GM10266 (cell line): Measurements from ENCODE around the gene TNFRSF18.

Experiments used
- DNase-seq: peaks from one replicate; pipeline ENCODE4 v3.0.0; 2012; ENCODE audit errors: extremely low spot score
- CTCF ChIP-seq: IDR thresholded peaks from 2 replicates; pipeline ENCODE4 v1.5.1; 2012; ENCODE audit warnings: mild to moderate bottlenecking, low read depth; ENCODE audit not compliant: control insufficient read depth, insufficient read depth; ENCODE audit errors: missing control alignments

TNFRSF18 gene

GRCh38 chr1:1212780-1213344, 6.5 kb upstream of the TNFRSF18 start:
- DNase-seq, result peak; percentile 80
- TF ChIP-seq CTCF, result no peak

GRCh38 chr1:1211541-1212441, 5.4 kb upstream of the TNFRSF18 start:
- no peak for TF ChIP-seq CTCF
- DNase-seq, result no peak

DNA sequence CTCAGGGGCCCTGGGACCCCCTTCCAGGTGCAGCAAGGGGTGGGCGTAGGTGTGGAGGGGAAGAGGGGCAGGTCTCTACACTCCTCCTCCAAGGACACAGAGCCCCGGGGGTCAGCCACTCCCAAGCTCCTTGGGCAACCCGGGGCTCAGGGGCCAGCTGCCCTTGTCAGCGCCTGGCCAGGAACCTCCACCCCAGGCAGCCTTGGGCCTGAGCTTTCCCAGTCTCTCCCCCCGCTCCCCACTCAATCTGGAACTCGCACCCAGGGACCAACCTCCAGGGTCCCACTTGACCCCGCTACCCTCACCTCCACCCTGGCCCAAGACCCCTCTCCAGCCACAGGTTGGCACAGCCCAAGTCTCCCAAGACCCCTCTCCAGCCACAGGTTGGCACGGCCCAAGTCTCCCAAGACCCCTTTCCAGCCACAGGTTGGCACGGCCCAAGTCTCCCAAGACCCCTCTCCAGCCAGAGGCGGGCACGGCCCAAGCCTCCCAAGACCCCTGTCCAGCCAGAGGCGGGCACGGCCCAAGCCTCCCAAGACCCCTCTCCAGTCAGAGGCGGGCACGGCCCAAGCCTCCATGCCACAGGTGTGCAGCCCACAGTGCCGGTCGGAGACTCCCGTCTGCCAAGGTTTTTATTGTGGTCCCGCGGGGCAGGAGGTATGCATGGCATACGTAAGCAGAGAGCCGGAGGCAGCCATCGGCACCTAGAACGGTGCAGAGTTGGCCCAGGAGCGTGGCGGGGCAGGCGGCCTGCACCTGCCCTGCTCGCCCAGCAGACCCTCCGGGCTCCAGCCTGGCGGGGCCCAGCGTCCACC, 4.5 kb upstream of the TNFRSF18 start:
- no peak for DNase-seq
- TF ChIP-seq CTCF, result no peak

GRCh38 chr1:1208713-1209433, 2.5 kb upstream of the TNFRSF18 start:
- TF ChIP-seq CTCF, result no peak
- DNase-seq, result no peak

- DNase-seq, result no peak
- TF ChIP-seq CTCF, result no peak
These were observed 1.1 kb upstream of the TNFRSF18 start for GRCh38 chr1:1207571-1207892.

DNA sequence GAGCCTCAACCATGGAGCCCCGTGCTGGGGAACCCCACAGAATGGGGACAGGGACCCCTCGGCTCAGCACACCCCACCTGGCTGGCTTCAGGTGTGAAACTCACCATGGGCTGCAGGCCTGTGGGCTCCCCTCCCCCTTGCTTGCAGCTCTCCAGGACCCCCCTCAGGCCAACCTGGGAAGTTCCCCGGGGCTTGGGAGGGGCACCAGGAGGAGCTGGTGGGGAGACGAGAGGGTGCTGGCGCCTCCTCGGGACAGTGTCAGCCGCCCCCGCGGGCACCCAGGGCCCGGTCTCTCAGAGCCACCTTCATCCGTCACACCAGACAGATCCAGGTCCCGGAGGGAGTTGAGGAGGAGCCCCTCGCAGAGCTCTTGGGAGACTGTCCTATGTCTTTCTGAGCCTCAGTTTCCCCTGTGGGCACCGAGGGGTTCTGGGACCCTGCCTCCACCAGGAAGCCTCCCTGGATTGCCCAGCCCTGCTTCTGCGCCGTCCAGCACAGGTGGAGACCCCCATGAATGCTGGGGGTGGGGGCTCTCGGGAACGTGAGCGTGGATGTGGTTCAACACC, 657 bp upstream of the TNFRSF18 start:
- no peak for DNase-seq
- no peak for TF ChIP-seq CTCF
